Measurements from ENCODE around the gene VPS35. TPM values are rescaled to one million over a fixed set of nuclear protein-coding genes. Genes with fewer than 3 reads are reported as not detected.

The VPS35 gene
- total and polyA plus RNA-seq, 10 of the 15 experiments (the other 5 are each of a cell fraction or from before 2014, with no cell fraction given): 28.5 to 125 (median 60.6) TPM

DNA sequence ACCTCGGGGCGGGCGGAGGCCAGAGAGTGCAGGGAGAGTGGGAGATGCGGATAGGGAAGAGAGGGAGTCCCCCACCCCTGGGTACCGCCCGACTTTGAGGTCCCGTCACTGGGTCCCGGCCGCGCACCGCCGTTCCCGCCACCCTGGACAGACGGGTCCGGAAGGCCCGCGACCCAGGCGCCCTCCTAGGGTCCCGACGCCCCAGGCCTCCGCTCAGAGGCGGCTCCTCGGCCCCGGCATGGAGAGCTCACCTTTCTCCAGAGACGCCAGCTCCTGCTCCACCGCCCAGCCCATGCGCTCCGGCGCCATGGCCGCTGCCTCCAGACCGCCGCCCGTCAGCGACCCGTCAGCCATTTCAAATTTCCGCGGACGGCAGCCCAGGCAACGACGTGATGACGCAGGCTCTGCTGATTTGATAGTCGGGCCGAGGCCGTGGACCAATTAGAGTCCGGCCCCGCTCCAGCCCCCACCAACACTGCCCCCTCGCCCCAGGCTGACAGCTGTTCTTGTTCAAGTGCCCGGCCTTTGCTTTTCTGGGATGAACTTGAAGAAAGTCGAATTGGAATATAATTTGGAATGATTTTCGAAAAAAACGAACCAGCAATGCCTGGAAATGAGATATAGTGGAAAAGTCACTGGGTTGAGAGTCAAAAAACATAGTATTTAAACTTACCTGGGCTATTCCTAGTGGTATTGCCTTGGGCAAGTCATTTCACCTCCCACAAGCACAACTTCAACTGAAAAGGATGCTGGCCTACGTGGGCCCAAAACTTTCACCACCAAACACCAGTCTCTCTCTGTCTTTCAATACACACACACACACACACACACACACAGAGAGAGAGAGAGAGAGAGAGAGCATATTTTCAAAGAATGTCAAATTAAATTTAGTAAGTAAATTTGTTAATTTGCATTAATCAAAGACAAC, 67.7 kb downstream of the VPS35 start, which contains the start of gene SHCBP1 (continued):
- TF ChIP-seq, protein P1, sequence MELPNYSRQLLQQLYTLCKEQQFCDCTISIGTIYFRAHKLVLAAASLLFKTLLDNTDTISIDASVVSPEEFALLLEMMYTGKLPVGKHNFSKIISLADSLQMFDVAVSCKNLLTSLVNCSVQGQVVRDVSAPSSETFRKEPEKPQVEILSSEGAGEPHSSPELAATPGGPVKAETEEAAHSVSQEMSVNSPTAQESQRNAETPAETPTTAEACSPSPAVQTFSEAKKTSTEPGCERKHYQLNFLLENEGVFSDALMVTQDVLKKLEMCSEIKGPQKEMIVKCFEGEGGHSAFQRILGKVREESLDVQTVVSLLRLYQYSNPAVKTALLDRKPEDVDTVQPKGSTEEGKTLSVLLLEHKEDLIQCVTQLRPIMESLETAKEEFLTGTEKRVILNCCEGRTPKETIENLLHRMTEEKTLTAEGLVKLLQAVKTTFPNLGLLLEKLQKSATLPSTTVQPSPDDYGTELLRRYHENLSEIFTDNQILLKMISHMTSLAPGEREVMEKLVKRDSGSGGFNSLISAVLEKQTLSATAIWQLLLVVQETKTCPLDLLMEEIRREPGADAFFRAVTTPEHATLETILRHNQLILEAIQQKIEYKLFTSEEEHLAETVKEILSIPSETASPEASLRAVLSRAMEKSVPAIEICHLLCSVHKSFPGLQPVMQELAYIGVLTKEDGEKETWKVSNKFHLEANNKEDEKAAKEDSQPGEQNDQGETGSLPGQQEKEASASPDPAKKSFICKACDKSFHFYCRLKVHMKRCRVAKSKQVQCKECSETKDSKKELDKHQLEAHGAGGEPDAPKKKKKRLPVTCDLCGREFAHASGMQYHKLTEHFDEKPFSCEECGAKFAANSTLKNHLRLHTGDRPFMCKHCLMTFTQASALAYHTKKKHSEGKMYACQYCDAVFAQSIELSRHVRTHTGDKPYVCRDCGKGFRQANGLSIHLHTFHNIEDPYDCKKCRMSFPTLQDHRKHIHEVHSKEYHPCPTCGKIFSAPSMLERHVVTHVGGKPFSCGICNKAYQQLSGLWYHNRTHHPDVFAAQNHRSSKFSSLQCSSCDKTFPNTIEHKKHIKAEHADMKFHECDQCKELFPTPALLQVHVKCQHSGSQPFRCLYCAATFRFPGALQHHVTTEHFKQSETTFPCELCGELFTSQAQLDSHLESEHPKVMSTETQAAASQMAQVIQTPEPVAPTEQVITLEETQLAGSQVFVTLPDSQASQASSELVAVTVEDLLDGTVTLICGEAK (IDR thresholded peaks at IDR 0.05; ENCODE audit: borderline replicate concordance): no peak
- no peak for TF ChIP-seq ZNF687 (IDR thresholded peaks at IDR 0.05)
- peak; percentile 96 for TF ChIP-seq YY1 (IDR thresholded peaks at IDR 0.05; ENCODE audit: low read depth, low read length)
- no peak for TF ChIP-seq BMI1 (IDR thresholded peaks at IDR 0.05; ENCODE audit: borderline replicate concordance)
- TF ChIP-seq RAD51 (IDR thresholded peaks at IDR 0.05): no peak
- TF ChIP-seq TBL1XR1 (IDR thresholded peaks at IDR 0.05; ENCODE audit: low read depth, low read length): no peak
- no peak for TF ChIP-seq BCL11A (IDR thresholded peaks at IDR 0.05; ENCODE audit: low read depth, low read length)
- peak; percentile 97 for TF ChIP-seq E2F4 (IDR thresholded peaks at IDR 0.05; ENCODE audit: low read depth, low read length)
- no peak for TF ChIP-seq CBX5 (IDR thresholded peaks at IDR 0.05; ENCODE audit: low read depth)
- no peak for TF ChIP-seq SMAD5 (IDR thresholded peaks at IDR 0.05; ENCODE audit: low read depth)
- TF ChIP-seq SP1 (IDR thresholded peaks at IDR 0.05; ENCODE audit: low read depth, low read length): peak; percentile 86
- TF ChIP-seq RB1 (IDR thresholded peaks at IDR 0.05; ENCODE audit: borderline replicate concordance): peak; percentile 90; the same call in 1 of the 2 replicates
- no peak for TF ChIP-seq SRF (IDR thresholded peaks at IDR 0.05; ENCODE audit: low read depth in 2 of 2, low read length in 2 of 2)
- TF ChIP-seq BRCA1 (IDR thresholded peaks at IDR 0.05; ENCODE audit: low read depth, low read length): no peak
- TF ChIP-seq PML (IDR thresholded peaks at IDR 0.05; ENCODE audit: low read length): no peak
- no peak for TF ChIP-seq CHD4 (IDR thresholded peaks at IDR 0.05)
- TF ChIP-seq RCOR1 (conservative IDR thresholded peaks at IDR 0.05; ENCODE audit: low read depth, low read length): no peak
- no peak for TF ChIP-seq IRF5 (IDR thresholded peaks at IDR 0.05; ENCODE audit: borderline replicate concordance)
- 0 out of 2 replicates have a peak, but pooled peaks have one; percentile 82 for TF ChIP-seq ASH2L (IDR thresholded peaks at IDR 0.05; ENCODE audit: borderline replicate concordance, low read depth)
- no peak for TF ChIP-seq MYC (IDR thresholded peaks at IDR 0.05; ENCODE audit: insufficient read depth, insufficient read length, insufficient replicate concordance, low read length, severe bottlenecking)

Data from GM12878 (cell line).